SH-SY5Y (cell line): ENCODE data around the gene APEH.

Experiments
- GATA2 ChIP-seq: IDR thresholded peaks from 2 replicates; pipeline ENCODE4 v1.6.1; 2011; ENCODE audit warnings: mild to moderate bottlenecking, low read depth, low read length
- GATA3 ChIP-seq: IDR thresholded peaks from 2 replicates; pipeline ENCODE4 v1.6.1; 2011; ENCODE audit warnings: low read depth, mild to moderate bottlenecking, low read length, moderate library complexity

The APEH gene

DNA sequence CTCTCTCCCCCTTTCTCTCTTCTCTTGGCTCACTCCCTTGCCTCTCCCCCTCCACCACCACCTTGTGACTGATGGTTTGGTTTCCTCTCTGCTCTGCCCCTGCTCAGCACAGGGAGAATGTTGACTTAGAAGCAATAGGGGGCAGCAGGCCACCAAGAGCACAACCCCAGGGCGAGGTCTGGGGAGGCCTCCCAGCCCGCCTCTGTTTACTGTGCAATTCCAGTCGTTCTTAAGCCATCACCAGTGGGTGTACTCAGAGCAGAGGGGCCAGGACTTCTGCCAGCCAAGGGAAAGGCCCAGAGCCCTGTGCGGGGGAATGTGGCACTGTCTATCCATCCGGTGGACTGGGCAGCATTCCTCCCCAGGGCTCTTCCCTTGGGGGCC, 5.7 kb upstream of the APEH start:
- no peak for TF ChIP-seq GATA3
- no peak for TF ChIP-seq GATA2

DNA sequence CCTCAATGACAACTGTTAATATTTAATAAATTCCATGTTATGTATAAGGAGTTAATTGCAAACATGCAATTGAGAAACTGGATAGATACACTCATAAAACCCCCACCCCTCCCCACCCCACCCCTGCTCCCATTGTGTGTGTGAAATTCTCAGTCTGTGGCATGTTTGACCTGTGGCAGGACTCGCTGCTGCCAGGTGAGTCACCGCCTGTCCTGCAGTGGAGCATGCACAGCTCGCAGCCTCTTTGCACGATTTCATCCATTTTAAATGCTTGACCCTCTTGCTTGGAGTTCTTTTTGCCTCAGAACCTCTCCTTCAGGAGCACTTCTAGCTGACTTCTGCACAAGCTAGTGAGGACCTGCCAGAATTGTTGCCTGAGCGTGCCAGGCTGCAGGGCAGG, 5.3 kb upstream of the APEH start:
- TF ChIP-seq GATA2 (no peak), GATA3 (no peak)

DNA sequence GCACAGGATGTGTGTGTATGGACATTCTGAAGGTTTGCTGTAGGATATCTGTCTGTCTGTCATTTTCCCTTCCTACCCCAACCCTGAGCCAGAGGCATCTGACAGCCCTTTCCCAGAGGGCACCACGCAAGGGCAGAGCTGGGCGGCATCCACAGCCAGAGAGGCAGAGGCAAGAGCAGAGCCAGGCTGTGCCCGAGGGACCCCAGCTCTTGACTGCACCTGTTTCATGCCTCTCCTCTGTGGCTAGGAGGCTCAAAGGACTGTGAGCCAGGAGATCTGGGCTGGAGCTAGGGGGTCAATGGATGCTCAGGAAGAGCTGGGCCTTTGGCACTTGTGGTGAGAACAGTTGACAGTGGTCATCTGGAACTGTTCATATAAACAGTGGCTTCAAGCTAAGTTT, 4.8 kb upstream of the APEH start:
- no peak for TF ChIP-seq GATA2

DNA sequence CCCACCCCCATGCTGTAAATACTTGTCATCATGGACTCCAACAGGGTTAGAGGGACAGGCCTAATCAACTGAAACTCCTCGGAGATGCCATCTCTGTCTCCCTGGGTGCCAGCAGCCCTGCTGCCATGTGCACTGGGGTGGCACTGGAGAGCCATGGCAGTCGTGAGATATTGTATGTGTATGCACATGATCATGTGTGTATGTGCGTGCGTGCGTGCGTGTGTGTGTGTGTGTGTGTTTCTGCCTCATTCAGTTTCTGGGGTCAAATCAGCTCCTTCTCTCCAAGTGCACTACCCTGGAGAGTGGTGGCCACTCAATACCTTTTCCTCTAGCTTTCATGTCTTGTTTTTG, 3.2 kb upstream of the APEH start:
- TF ChIP-seq GATA2 = no peak
- TF ChIP-seq GATA3 = no peak

DNA sequence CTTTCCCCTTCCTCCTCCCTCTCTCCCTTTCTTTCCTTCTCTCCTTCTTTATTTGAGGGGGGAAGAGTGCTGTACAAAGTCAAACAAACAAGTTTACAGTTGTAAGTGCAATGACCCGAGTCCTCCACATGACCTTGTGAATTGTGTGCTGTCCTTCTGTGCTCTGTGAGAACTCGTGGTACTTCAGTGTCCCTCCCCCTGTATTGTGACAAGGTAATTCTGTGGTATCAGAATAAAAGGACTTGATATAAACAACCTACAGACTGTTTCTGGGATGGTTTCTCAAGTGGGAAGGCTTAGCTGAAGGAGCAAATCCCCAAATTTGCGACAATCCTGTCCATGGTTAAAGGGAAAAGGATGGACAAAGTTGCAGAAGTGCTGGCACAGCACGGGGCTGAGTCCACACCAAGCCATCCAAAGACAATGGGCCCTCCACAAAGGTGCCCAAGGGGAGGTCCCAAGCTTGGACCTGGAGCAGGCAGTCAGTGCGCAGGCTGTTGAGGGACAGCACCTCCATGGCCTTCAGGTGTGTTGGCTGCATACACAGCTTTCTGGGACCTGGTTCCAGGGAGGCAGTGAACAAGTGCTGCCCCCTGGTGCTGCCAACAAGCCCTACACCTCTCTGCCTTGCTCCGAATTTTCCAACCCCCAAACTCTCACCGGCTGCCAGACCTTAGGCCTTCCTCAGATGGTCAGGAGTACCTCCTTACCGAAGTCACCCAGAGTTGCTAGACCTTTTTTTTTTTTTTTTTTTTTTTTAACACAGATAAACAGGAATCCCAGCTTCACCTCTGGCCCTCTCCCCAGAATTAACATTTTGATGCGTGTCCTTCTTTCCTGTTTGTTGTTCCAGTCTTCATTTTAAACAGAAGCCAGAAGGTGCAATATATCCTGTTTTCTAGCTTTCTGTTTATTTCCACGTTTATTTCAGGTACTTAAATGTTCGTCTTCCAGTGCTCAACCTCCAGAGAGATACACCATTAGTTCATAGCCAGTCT, 2.6 kb upstream of the APEH start:
- no peak for TF ChIP-seq GATA2
- TF ChIP-seq GATA3 = no peak

DNA sequence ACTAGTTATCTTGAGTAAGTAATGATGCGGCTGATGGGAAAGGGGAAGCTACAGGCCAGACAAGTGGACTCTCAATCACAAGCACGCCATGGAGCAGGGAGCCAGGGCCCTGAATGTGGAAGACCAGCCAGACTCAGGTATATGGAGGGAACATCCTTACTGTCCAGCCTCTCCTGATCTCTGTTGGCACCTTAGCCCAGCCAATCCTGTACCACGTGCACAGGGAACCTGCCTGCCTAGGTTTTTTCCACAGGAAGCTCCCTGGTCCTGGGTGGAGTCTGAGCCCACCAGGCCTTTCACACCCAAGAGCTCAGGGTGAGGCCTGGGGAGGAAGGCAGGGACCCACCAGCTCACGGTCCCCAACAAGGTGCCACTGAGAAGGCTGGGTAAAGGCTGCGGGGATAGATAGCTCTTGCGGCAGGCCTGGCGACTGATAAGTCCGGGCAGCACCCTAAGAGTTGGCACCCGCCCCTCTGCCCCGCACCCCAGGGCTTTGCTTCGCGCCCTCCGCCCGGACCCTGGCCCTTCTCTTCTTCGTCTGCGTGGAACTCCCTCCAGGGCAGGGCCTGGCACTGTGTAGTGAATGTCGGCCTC, 933 bp upstream of the APEH start:
- TF ChIP-seq GATA3 = no peak

DNA sequence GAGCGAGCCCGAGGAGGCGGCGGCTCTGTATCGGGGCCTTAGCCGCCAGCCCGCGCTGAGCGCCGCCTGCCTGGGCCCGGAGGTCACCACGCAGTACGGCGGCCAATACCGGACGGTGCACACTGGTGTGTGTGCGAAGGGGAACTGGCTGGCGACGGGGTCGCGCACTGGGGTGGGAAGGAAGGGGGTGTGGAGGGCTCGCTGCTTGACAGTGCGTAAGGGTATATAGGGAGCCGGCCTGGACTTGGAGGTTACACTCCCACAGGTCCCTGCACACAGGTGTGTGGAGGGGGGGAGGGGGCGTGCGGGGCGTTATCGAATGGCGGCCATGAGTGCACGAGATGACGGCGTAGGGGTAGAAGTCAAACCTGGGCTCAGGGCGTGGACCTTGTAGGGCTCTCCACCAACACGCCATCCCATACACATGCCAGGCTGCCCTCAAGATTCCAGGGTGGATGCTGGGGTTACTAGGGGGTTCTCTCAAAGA, 389 bp downstream of the APEH start:
- TF ChIP-seq GATA2 (no peak), GATA3 (no peak)

DNA sequence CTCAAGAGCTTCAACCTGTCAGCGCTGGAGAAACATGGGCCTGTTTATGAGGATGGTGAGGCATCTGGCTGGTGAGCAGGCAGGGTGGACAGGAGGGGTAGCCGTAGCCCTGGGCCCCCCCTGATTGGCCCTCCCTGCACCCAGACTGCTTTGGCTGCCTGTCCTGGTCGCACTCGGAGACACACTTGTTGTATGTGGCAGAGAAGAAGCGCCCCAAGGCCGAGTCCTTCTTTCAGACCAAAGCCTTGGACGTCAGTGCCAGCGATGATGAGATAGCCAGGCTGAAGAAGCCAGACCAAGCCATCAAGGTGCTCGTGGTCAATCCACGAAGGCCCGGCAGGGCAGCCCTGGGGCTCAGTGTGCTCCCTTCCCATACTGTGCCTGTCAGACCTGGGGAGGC, 1.8 kb downstream of the APEH start:
- no peak for TF ChIP-seq GATA3
- TF ChIP-seq GATA2 = no peak

DNA sequence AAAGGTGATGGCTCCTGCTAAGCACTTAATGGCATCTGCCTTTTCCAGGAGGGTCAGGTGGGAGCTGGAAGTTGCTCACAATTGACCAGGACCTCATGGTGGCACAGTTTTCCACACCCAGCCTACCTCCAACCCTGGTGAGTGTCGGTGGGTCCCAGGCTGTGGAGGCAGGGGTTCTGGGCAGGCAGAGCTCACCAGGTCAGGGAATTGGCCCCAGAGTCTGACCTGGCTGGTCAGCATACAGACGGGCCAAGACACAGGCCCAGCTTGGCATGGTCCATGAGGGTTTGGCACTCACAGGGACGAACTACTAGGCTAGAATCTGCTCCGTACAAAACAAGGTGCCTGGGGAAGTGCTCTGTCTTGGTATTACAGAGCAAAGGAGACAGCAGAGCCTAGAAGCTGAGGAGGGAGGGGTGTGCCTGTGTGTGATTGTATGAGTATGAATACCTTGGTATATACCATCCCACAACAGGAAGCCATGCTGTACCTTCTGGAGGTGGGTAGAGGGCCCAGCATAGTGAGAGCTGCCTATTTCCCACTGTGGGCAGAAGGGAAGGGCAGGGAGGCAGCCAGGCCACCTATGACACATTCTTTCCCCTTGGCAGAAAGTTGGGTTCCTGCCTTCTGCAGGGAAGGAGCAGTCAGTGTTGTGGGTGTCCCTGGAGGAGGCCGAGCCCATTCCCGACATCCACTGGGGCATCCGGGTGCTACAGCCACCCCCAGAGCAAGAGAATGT, 6.5 kb downstream of the APEH start:
- TF ChIP-seq GATA3 (no peak), GATA2 (no peak)

DNA sequence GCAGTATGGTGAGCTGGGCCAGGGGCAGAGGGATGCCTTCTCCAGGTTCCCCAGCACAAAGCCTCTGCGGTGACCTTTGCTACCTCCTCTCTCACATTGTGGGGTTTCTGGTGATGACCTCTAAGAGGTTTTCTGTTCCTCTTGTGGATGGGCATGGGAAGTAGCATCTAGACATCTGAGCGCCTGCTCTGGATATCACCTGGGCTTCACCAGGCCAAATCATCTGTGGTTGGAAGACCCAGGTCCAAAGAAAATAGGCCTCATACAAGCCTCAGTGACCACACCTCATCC, 7.0 kb downstream of the APEH start:
- no peak for TF ChIP-seq GATA3
- TF ChIP-seq GATA2 = no peak

DNA sequence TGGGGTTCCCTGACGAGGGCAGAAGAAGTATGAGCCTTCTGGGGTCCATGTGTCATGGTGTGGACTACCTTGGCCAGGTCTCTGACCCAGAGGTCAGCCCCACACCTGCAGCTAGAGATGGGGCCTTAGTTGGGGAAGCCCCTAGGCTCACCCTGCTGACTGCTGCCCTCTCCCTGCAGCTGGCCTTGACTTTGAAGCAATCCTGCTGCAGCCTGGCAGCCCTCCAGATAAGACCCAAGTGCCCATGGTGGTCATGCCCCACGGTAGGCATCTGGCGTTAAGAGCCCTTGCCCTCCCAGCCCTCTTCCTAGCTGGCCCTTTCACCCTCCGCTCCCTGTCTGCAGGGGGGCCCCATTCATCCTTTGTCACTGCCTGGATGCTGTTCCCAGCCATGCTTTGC, 7.4 kb downstream of the APEH start:
- TF ChIP-seq GATA3 (no peak), GATA2 (no peak)

DNA sequence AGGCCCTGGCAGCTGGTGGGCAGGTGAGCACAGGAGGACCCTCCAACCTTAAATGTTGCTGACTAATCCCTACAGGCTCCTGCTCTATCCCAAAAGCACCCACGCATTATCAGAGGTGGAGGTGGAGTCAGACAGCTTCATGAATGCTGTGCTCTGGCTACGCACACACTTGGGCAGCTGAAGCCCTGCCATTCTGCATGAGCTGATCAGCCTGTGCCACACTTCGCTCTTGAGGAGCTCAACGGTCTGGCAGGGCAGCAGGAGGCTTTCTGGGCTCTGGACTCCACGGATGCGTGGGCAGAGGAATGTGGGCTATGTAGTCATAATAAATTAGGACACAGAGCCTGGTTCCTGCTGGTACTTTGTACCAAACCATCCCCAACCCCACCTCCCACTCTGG, 9.0 kb downstream of the APEH start:
- no peak for TF ChIP-seq GATA2
- no peak for TF ChIP-seq GATA3

DNA sequence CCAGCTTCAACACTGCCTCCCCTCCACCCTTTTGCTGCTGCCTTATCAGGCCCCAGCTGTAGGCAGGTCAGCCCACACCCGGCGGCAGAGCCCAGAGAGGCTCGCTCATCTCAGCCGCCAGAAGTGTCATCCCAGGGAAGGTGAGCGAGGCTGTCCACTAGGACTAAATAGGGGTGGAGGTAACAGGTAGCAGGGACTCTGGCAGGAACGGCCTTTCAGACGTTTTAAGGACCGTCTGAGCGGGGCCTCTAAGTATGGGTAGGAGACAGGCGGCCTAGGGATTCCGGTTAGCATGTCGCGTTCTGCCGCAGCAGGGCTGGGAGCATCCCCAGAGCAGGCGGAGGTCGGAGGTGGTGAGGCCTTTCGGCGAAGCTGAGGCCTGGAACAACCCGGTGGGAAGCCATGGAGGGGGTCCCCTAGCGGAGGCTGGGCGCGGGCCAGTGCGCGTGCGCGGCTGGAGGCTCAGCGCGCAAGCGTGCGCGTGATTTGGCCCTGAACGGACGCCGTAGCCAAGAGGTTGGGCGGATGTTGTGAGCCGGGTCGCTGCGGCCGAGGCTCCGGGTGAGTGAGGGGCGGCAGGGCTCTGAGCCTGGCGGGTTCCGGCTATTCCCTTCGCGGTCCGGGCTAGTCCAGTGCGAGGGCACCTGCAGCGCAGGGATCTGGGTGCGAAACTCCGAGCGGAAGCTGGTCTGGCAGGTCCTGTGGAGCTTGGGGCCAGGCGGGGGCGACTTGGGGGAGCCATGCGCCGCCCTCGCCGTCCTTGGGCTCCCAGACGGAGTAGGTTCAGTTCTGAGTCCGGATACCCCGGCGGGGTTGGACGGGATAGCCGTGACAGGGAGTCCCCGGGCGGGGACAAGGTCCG, 15.1 kb downstream of the APEH start, which contains the start of the genes MST1 and RNF123:
Gene MST1, minus strand, starts transcription at position 429 of the 862 bp plus-strand sequence. CDS start 783 bp downstream, outside the sequence.
Gene RNF123, plus strand, starts transcription at position 512 of the 862 bp plus-strand sequence. CDS start 1,609 bp downstream, outside the sequence.
- TF ChIP-seq GATA2 (no peak; the same call in 1 of the 2 replicates), GATA3 (no peak)
